ENCODE data around the gene TNFRSF8. TPM values are rescaled to one million over a fixed set of nuclear protein-coding genes. Genes with fewer than 3 reads are reported as not detected.
A peak's percentile ranks its signal among the peaks of the same experiment; 100 is the strongest.

Gene TNFRSF8
- total and polyA plus RNA-seq, 2 of the 4 experiments (the other 2 are of a cell fraction) = under 0.01 to 0.31 TPM

DNA sequence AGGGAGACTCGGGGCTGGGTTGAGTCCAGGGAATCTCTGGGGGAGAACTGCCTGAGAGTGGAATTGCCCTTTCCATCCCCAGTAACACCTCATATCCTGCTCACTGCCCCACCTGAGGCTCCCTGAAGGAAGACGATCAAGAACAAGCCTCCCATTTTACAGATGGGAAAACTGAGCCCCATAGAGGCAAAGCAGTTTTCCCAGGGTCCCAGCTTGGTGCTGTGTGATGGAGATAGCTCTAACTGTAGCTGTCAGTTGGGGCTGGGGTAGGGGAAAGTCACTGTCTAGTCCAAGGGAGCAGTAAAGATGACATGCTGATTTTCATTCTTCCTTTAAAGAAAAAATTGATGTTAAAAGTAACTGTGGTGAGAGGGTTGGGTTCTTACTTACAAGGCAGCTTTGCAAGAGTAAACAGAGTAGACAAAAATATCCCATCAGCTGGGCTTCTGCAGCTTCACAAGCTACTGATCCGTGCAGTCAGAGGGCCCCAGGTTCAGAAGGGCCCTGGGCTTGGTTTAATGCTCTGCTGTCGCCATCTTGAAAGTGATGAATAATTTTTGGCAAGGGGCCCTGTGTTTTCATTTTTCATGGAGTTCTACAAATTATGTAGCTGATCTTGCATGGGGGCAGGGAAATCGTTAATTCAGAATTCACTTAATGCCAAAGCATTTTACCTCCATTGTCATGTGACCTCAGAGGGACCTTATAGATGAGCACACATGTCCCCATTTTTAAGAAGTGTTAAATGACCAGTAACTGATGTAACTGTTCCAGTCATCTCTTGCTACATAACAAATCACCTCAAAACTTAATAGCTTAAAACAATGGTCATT, 86.1 kb downstream of the TNFRSF8 start:
- in situ Hi-C loops (cut with MboI; ENCODE audit: low sequenced_read_pairs) = no loop called here
- Histone ChIP-seq H4K91ac (ENCODE audit: insufficient read depth, low read depth, low read length) (no peak overlapping the region), H4K5ac (ENCODE audit: low read depth, low read length) (peak overlapping the region; percentile 33; the same call in 1 of the 2 replicates), H3K56ac (ENCODE audit: extremely low read depth, insufficient read depth, low read length) (no peak overlapping the region), H4K20me1 (ENCODE audit: insufficient read depth, low read length) (no peaks in the 10 kb centered on the region), H2AK5ac (ENCODE audit: low read depth, low read length) (peak overlapping the region; percentile 42; the same call in 1 of the 2 replicates), H3K14ac (replicated peaks; ENCODE audit: low read depth, low read length) (peak overlapping the region; percentile 19; the same call in 1 of the 2 replicates), H3K27ac (ENCODE audit: insufficient read depth, low read length) (peak overlapping the region; percentile 44; the same call in 1 of the 2 replicates), H2AK9ac (replicated peaks; ENCODE audit: low read depth, low read length, poor library complexity) (no peak overlapping the region), H2BK20ac (ENCODE audit: low read depth, low read length) (no peak overlapping the region), H3K36me3 (ENCODE audit: control insufficient read depth, insufficient read depth, low read length) (no peaks in the 10 kb centered on the region), H3K18ac (ENCODE audit: low read depth, low read length) (peak overlapping the region; percentile 21; the same call in 1 of the 2 replicates), H3K9me1 (ENCODE audit: insufficient read depth, low read length) (peaks cover 19% of the 10 kb centered on the region), H3K4me3 (ENCODE audit: insufficient read depth, low read depth, low read length) (no peak overlapping the region), H3K4me1 (ENCODE audit: control insufficient read depth, insufficient read depth, low read length) (peaks cover 30% of the 10 kb centered on the region), H3K9me3 (ENCODE audit: control insufficient read depth, insufficient read depth, low read length) (peaks cover 4% of the 10 kb centered on the region; the same call in 1 of the 2 replicates), H3K27me3 (ENCODE audit: control insufficient read depth, insufficient read depth, low read length) (no peaks in the 10 kb centered on the region), H4K8ac (ENCODE audit: low read depth in 2 of 2, low read length in 2 of 2) (no peak overlapping the region), H2BK120ac (ENCODE audit: low read depth, low read length) (peak overlapping the region; percentile 17; the same call in 1 of the 2 replicates), H2BK5ac (ENCODE audit: low read depth, low read length, poor library complexity, severe bottlenecking) (no peak overlapping the region), H3K9ac (ENCODE audit: low read depth, low read length) (no peak overlapping the region), H2BK15ac (ENCODE audit: low read depth, low read length) (0 out of 3 replicates have a peak overlapping the region, but pooled peaks have one; percentile 14), H3K4ac (ENCODE audit: low read depth, low read length) (peak overlapping the region; percentile 55; the same call in 1 of the 2 replicates), H2AFZ (replicated peaks; ENCODE audit: low read length, poor library complexity) (no peak overlapping the region), H3K4me2 (ENCODE audit: low read depth, low read length) (no peak overlapping the region), H3K79me1 (ENCODE audit: low read depth in 1 of 2, low read length in 2 of 2) (no peaks in the 10 kb centered on the region), H3K23ac (ENCODE audit: low read depth, low read length) (no peak overlapping the region)
- dilution Hi-C loops (cut with HindIII; ENCODE audit: low sequenced_read_pairs, unreplicated experiment) = no loop called here
- ATAC-seq (ENCODE audit: low read depth) (no peak), DNase-seq (peak; percentile 50)
- ChIA-PET POLR2A (ENCODE audit: unreplicated experiment) (no interaction called here), CTCF (interaction anchor here (0.6 to 0.8 kb wide), 2 partner anchors 24 to 1112 kb away, joined by 3 read pairs; no protein-coding TSS in a partner anchor)
- TF ChIP-seq, protein P1, sequence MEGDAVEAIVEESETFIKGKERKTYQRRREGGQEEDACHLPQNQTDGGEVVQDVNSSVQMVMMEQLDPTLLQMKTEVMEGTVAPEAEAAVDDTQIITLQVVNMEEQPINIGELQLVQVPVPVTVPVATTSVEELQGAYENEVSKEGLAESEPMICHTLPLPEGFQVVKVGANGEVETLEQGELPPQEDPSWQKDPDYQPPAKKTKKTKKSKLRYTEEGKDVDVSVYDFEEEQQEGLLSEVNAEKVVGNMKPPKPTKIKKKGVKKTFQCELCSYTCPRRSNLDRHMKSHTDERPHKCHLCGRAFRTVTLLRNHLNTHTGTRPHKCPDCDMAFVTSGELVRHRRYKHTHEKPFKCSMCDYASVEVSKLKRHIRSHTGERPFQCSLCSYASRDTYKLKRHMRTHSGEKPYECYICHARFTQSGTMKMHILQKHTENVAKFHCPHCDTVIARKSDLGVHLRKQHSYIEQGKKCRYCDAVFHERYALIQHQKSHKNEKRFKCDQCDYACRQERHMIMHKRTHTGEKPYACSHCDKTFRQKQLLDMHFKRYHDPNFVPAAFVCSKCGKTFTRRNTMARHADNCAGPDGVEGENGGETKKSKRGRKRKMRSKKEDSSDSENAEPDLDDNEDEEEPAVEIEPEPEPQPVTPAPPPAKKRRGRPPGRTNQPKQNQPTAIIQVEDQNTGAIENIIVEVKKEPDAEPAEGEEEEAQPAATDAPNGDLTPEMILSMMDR (conservative IDR thresholded peaks at IDR 0.05; ENCODE audit: low read depth, low read length) = no peak
- TF ChIP-seq NFE2L2 (IDR thresholded peaks at IDR 0.05; ENCODE audit: low read depth, low read length) (no peak), MAZ (IDR thresholded peaks at IDR 0.05; ENCODE audit: borderline replicate concordance, low read depth, low read length) (no peak), FOS (IDR thresholded peaks at IDR 0.05; ENCODE audit: low read depth, low read length) (no peak), POLR2A (IDR thresholded peaks at IDR 0.05; ENCODE audit: low read depth, low read length) (no peak), SMC3 (IDR thresholded peaks at IDR 0.05; ENCODE audit: low read depth, low read length) (no peak), RAD21 (IDR thresholded peaks at IDR 0.05; ENCODE audit: low read length) (no peak)
- TF ChIP-seq, protein P2, sequence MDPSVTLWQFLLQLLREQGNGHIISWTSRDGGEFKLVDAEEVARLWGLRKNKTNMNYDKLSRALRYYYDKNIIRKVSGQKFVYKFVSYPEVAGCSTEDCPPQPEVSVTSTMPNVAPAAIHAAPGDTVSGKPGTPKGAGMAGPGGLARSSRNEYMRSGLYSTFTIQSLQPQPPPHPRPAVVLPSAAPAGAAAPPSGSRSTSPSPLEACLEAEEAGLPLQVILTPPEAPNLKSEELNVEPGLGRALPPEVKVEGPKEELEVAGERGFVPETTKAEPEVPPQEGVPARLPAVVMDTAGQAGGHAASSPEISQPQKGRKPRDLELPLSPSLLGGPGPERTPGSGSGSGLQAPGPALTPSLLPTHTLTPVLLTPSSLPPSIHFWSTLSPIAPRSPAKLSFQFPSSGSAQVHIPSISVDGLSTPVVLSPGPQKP (IDR thresholded peaks at IDR 0.05; ENCODE audit: borderline replicate concordance, low read depth, low read length) = no peak
- TF ChIP-seq, protein P3, sequence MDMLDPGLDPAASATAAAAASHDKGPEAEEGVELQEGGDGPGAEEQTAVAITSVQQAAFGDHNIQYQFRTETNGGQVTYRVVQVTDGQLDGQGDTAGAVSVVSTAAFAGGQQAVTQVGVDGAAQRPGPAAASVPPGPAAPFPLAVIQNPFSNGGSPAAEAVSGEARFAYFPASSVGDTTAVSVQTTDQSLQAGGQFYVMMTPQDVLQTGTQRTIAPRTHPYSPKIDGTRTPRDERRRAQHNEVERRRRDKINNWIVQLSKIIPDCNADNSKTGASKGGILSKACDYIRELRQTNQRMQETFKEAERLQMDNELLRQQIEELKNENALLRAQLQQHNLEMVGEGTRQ (IDR thresholded peaks at IDR 0.05; ENCODE audit: low read depth, low read length) = no peak
- no CpG with 5 or more reads among the region's 5 CpGs for WGBS, 2 experiments (ENCODE audit: extremely low coverage in 2 of 2, insufficient read length in 1 of 2)
- BruUV-seq (replicated peaks) = no TSS peak
- intact Hi-C loops (cut with micrococcal nuclease) = no loop called here

All from IMR-90 (cell line).